Measurements from ENCODE around the gene ZNF683. TPM values are rescaled to one million over a fixed set of nuclear protein-coding genes. Genes with fewer than 3 reads are reported as not detected.

Gene ZNF683
- total RNA-seq, 1 donor from 2014 or later, result not detected

- Histone ChIP-seq H3K27me3 (ENCODE audit: control insufficient read depth, insufficient read depth, low read length) (no peaks in the 10 kb centered on the region), H3K4me3 (ENCODE audit: low read depth, low read length) (no peak overlapping the region), H3K36me3 (ENCODE audit: control insufficient read depth, insufficient read depth, low read length) (peaks cover 10% of the 10 kb centered on the region)
- no peak for FAIRE-seq
- no peak for DNase-seq (ENCODE audit: low read depth)
- TF ChIP-seq, protein P1, sequence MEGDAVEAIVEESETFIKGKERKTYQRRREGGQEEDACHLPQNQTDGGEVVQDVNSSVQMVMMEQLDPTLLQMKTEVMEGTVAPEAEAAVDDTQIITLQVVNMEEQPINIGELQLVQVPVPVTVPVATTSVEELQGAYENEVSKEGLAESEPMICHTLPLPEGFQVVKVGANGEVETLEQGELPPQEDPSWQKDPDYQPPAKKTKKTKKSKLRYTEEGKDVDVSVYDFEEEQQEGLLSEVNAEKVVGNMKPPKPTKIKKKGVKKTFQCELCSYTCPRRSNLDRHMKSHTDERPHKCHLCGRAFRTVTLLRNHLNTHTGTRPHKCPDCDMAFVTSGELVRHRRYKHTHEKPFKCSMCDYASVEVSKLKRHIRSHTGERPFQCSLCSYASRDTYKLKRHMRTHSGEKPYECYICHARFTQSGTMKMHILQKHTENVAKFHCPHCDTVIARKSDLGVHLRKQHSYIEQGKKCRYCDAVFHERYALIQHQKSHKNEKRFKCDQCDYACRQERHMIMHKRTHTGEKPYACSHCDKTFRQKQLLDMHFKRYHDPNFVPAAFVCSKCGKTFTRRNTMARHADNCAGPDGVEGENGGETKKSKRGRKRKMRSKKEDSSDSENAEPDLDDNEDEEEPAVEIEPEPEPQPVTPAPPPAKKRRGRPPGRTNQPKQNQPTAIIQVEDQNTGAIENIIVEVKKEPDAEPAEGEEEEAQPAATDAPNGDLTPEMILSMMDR (IDR thresholded peaks at IDR 0.05; ENCODE audit: insufficient read depth, low read length, severe bottlenecking), result no peak
These were observed 22.2 kb downstream of the ZNF683 start for GRCh38 chr1:26350343-26350700.

DNA sequence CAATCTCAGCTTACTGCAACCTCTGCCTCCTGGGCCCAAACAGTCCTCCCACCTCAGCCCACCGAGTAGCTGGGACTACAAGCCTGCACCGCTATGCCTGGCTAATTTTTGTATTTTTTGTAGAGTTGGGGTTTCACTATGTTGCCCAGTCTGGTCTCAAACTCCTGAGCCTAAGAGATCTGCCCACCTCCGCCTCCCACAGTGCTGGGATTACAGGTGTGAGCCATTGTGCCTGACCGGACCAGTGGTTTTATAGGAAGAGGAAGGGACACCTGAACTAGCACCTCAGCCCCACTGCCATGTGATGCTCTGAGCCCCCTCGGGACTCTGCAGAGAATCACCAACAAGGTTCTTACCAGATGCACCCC, 22.7 kb downstream of the ZNF683 start:
- no peak for FAIRE-seq
- DNase-seq (ENCODE audit: low read depth), result no peak
- H3K4me3 ChIP-seq (ENCODE audit: low read depth, low read length), result no peak overlapping the region
- peaks cover 10% of the 10 kb centered on the region for H3K36me3 ChIP-seq (ENCODE audit: control insufficient read depth, insufficient read depth, low read length)
- TF ChIP-seq, protein P1 (IDR thresholded peaks at IDR 0.05; ENCODE audit: insufficient read depth, low read length, severe bottlenecking), result no peak
- no peaks in the 10 kb centered on the region for H3K27me3 ChIP-seq (ENCODE audit: control insufficient read depth, insufficient read depth, low read length)

- FAIRE-seq (no peak), DNase-seq (ENCODE audit: low read depth) (peak; percentile 49)
- H3K36me3 ChIP-seq (ENCODE audit: control insufficient read depth, insufficient read depth, low read length), result peaks cover 12% of the 10 kb centered on the region
- TF ChIP-seq, protein P1 (IDR thresholded peaks at IDR 0.05; ENCODE audit: insufficient read depth, low read length, severe bottlenecking), result no peak
- H3K4me3 ChIP-seq (ENCODE audit: low read depth, low read length), result no peak overlapping the region
- no peaks in the 10 kb centered on the region for H3K27me3 ChIP-seq (ENCODE audit: control insufficient read depth, insufficient read depth, low read length)
These were observed 23.2 kb downstream of the ZNF683 start for GRCh38 chr1:26349188-26349876.

GRCh38 chr1:26346274-26347033, 26.1 kb downstream of the ZNF683 start:
- TF ChIP-seq, protein P1 (IDR thresholded peaks at IDR 0.05; ENCODE audit: insufficient read depth, low read length, severe bottlenecking), result no peak
- Histone ChIP-seq H3K36me3 (ENCODE audit: control insufficient read depth, insufficient read depth, low read length) (peaks cover 19% of the 10 kb centered on the region), H3K4me3 (ENCODE audit: low read depth, low read length) (no peak overlapping the region), H3K27me3 (ENCODE audit: control insufficient read depth, insufficient read depth, low read length) (no peaks in the 10 kb centered on the region)
- no peak for FAIRE-seq
- DNase-seq (ENCODE audit: low read depth), result no peak

DNA sequence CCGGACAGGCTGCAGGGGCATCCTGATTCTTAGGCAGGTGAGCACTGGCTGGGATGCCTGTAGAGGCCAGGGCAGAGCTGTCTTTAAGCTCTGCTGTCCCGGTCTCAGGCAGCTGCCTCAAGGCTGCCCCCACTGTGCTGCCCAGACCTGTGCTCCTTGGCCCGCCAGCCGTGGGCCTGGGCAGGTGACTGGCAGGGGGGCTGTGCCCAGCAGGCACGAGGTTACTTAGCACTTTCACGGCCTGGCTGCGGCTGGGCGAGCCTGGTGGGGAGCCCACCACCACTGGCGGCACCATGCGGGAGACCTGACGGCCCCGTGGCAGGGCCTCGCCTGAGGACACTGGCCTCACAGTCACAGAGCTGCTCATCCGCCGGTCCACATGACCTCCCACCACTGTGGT, 26.8 kb downstream of the ZNF683 start:
- Histone ChIP-seq H3K36me3 (ENCODE audit: control insufficient read depth, insufficient read depth, low read length) (peaks cover 19% of the 10 kb centered on the region), H3K27me3 (ENCODE audit: control insufficient read depth, insufficient read depth, low read length) (no peaks in the 10 kb centered on the region), H3K4me3 (ENCODE audit: low read depth, low read length) (no peak overlapping the region)
- DNase-seq (ENCODE audit: low read depth) (no peak), FAIRE-seq (no peak)
- TF ChIP-seq, protein P1 (IDR thresholded peaks at IDR 0.05; ENCODE audit: insufficient read depth, low read length, severe bottlenecking), result no peak

Measured in bronchial epithelial cell (primary cell).